Suprapubic skin (tissue), 4 donors: ENCODE results near the gene OR7G1. TPM values are rescaled to one million over a fixed set of nuclear protein-coding genes. Genes with fewer than 3 reads are reported as not detected.

ENCODE experiments used
- DNase-seq, 2 donors: peaks; one replicate each; pipeline ENCODE4 v3.0.0-alpha.2; 2019; ENCODE audit warnings: low spot score in 2 of 2
- H3K27ac ChIP-seq: fragments of 200-600 bp; sonication (generic); one replicate; pipeline ENCODE4 v1.5.1; 2019
- H3K27me3 ChIP-seq: fragments of 200-600 bp; sonication (generic); one replicate; pipeline ENCODE4 v1.5.1; 2019
- H3K36me3 ChIP-seq: fragments of 200-600 bp; sonication (generic); one replicate; pipeline ENCODE4 v1.5.1; 2019
- H3K4me1 ChIP-seq: fragments of 200-600 bp; sonication (generic); one replicate; pipeline ENCODE4 v1.5.1; 2019
- H3K4me3 ChIP-seq: fragments of 200-600 bp; sonication (generic); one replicate; pipeline ENCODE4 v1.5.1; 2019; ENCODE audit warnings: mild to moderate bottlenecking
- H3K9me3 ChIP-seq: fragments of 200-600 bp; sonication (generic); one replicate; pipeline ENCODE4 v1.5.1; 2019
- EP300 ChIP-seq: sonication (generic); formaldehyde crosslinking; IDR thresholded peaks from one replicate; pipeline ENCODE4 v1.6.1; 2017; ENCODE audit warnings: antibody characterized with exemption
- POLR2A ChIP-seq, 2 donors: fragments of 450-650 bp; IDR thresholded peaks; one replicate each; pipeline ENCODE4 v1.6.1; 2017; ENCODE audit warnings: antibody characterized with exemption in 2 of 2, mild to moderate bottlenecking in 2 of 2, moderate library complexity in 2 of 2
- POLR2AphosphoS5 ChIP-seq, 3 donors: sonication (generic); formaldehyde crosslinking; IDR thresholded peaks; one replicate each; pipeline ENCODE4 v1.6.1; 2017; ENCODE audit warnings: antibody characterized with exemption in 3 of 3
- WGBS: methylation state at CpG from one replicate; pipeline ENCODE4 v1.1.5; 2018; 5-methylcytosine and 5-hydroxymethylcytosine counted together
- total RNA-seq, 4 donors: library from RNA; depleted of rRNA; stranded (reverse); fragments of >200 nt; gene quantifications; one replicate each; pipeline ENCODE4 v1.1.0, GENCODE V29; 2016
- TF ChIP-seq, protein P1 (sequence below), 2 donors: fragments of 200-600 bp in 1 of 2; fragments of 450-650 bp in 1 of 2; sonication (generic) in 1 of 2; IDR thresholded peaks; one replicate each; pipeline ENCODE4 v1.5.1; 2016 to 2019; ENCODE audit warnings: antibody characterized with exemption in 2 of 2, mild to moderate bottlenecking in 1 of 2, moderate library complexity in 1 of 2

Gene OR7G1
- total RNA-seq, 4 donors from 2014 or later, result not detected

DNA sequence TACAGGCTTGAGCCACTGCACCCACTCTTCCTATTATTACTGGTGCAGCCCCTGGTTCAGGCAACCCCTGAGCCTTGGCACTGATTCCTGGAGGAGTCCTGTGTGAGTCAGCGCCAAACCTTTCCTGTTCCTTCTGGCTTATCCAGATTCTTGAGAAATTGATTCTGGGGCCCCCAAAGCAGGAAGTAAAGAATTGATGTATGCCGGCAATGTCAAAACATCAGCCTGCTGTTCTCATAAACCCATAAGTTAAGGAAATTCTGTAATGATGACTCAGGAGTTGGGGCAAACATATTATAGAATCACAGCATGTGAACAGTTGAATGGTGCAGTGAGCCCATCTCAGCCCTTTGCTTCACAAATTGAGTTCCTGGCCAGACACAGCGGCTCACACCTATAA is 12.6 kb upstream of the OR7G1 start:
- Histone ChIP-seq H3K4me1 (no peaks in the 10 kb centered on the region), H3K36me3 (no peaks in the 10 kb centered on the region), H3K4me3 (no peak overlapping the region), H3K27me3 (peaks cover 37% of the 10 kb centered on the region), H3K9me3 (no peaks in the 10 kb centered on the region), H3K27ac (no peak overlapping the region)
- WGBS, result 45% methylated on average over 3 of the region's 3 CpGs
- TF ChIP-seq POLR2AphosphoS5 (IDR thresholded peaks at IDR 0.05) (no peak), POLR2A (IDR thresholded peaks at IDR 0.05) (no peak), EP300 (no peak)
- TF ChIP-seq, protein P1, sequence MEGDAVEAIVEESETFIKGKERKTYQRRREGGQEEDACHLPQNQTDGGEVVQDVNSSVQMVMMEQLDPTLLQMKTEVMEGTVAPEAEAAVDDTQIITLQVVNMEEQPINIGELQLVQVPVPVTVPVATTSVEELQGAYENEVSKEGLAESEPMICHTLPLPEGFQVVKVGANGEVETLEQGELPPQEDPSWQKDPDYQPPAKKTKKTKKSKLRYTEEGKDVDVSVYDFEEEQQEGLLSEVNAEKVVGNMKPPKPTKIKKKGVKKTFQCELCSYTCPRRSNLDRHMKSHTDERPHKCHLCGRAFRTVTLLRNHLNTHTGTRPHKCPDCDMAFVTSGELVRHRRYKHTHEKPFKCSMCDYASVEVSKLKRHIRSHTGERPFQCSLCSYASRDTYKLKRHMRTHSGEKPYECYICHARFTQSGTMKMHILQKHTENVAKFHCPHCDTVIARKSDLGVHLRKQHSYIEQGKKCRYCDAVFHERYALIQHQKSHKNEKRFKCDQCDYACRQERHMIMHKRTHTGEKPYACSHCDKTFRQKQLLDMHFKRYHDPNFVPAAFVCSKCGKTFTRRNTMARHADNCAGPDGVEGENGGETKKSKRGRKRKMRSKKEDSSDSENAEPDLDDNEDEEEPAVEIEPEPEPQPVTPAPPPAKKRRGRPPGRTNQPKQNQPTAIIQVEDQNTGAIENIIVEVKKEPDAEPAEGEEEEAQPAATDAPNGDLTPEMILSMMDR (IDR thresholded peaks at IDR 0.05), result no peak
- no peak for DNase-seq

DNA sequence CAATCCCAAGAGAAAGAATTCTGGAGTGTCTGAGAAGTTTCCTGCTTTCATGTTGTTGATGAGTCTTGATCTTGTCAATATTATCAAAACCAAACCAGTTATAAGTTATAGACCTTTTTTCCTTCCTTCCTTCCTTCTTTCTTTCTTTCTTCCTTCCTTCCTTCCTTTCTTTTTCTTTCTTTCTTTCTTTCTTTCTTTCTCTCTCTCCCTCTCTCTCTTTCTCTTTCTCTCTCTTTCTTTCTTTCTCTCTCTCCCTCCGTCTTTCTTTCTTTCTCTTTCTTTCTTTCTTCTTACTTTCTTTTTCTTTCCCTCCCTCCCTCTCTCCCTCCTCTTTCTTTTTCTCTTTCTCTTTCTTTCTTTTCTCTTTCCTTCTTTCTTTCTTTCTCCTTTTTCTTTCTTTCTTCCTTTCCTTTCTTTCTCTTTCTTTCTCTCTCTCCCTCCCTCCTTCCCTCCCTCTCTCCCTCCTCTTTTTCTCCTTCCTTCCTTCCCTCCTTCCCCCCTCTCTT is 11.4 kb upstream of the OR7G1 start, which contains the start of gene OR7G3:
OR7G3 (minus strand) TSS at position 51 of the 506 bp plus-strand sequence; CDS start at position 51, 0 bp downstream.
- no CpG with 5 or more reads among the region's 1 CpG for WGBS
- TF ChIP-seq POLR2A (IDR thresholded peaks at IDR 0.05) (no peak), POLR2AphosphoS5 (IDR thresholded peaks at IDR 0.05) (no peak), EP300 (no peak)
- TF ChIP-seq, protein P1 (IDR thresholded peaks at IDR 0.05), result no peak
- no peak within 1 kb of the TSS for H3K4me3 ChIP-seq
- H3K4me1 ChIP-seq, result no peaks in the 10 kb centered on the region
- DNase-seq, result no peak
- H3K27ac ChIP-seq, result no peak within 1 kb of the TSS
- peaks cover 37% of the 10 kb centered on the region for H3K27me3 ChIP-seq
- H3K9me3 ChIP-seq, result no peaks in the 10 kb centered on the region
- H3K36me3 ChIP-seq, result no peaks in the 10 kb centered on the region

DNA sequence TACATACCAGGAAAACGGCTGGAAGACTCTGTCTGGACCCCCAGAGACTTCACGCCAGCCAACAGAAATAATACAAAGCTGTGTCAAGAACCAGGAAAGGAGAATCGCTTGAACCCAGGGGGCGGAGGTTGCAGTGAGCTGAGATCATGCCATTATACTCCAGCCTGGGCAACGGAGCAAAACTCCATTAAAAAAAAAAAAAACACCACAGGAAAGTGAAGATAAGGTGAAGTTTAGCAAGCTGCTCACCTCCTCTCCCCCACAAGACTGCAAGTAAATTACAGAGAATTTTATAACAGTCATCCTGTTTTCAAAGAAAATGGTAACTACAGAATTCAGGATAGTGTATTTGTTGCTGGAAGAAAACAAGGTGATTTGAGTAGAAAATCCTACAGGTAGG is 984 bp upstream of the OR7G1 start:
- Histone ChIP-seq H3K36me3 (no peaks in the 10 kb centered on the region), H3K27ac (no peak overlapping the region), H3K4me3 (no peak overlapping the region), H3K27me3 (peaks cover 16% of the 10 kb centered on the region), H3K9me3 (no peaks in the 10 kb centered on the region), H3K4me1 (no peaks in the 10 kb centered on the region)
- TF ChIP-seq, protein P1 (IDR thresholded peaks at IDR 0.05), result no peak
- no peak for TF ChIP-seq POLR2A (IDR thresholded peaks at IDR 0.05)
- no peak for TF ChIP-seq POLR2AphosphoS5 (IDR thresholded peaks at IDR 0.05)
- no peak for TF ChIP-seq EP300
- DNase-seq, result no peak
- 61% methylated on average over 5 of the region's 5 CpGs for WGBS

DNA sequence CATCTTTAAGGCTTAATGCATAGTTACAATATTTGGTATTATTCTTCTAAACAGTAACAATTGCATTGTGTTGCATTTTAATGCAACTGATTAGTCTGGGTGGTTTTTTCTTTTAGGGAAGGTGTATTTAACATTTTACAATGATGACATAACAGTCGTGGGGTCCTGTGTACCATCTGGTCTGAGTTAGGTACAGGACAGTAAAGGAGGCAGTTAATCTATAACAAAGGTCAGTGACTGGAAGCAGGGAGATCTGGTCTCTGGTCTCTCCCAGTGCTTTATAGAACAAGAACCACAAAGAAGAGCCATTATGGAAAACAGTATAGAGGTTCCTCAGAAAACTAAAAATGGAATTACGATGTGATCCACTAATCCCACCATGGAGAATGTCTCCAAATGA is 5.6 kb downstream of the OR7G1 start:
- no peaks in the 10 kb centered on the region for H3K36me3 ChIP-seq
- no peak overlapping the region for H3K27ac ChIP-seq
- H3K4me3 ChIP-seq, result no peak overlapping the region
- no peaks in the 10 kb centered on the region for H3K4me1 ChIP-seq
- peaks cover 12% of the 10 kb centered on the region for H3K27me3 ChIP-seq
- WGBS, result 34% methylated on average over 2 of the region's 2 CpGs
- DNase-seq, result no peak
- no peaks in the 10 kb centered on the region for H3K9me3 ChIP-seq
- TF ChIP-seq POLR2AphosphoS5 (IDR thresholded peaks at IDR 0.05) (no peak), POLR2A (IDR thresholded peaks at IDR 0.05) (no peak), EP300 (no peak)
- TF ChIP-seq, protein P1 (IDR thresholded peaks at IDR 0.05), result no peak

DNA sequence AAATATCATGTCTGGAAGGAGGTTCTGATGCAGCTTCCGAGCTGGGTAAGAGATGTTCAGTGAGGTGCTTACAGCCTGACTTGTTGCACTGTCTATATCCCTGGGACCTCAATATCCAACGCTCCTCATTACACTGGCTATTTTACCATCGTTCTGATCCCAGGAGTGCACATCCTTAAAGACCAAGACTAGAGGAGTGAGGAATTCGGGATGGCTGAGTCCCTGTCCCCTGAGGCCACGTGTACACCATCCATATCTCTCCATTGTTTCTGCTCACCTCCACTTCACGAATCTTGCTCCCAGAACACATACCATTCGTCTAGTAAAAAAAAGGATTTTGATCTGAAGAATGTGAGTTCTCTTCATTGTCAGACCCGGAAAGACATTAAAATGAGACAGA is 8.2 kb downstream of the OR7G1 start, which contains the start of gene OR7G2:
OR7G2 (minus strand) TSS at position 101 of the 400 bp plus-strand sequence. CDS start 4,232 bp downstream, outside the sequence.
- Histone ChIP-seq H3K27ac (no peak within 1 kb of the TSS), H3K4me1 (no peaks in the 10 kb centered on the region), H3K27me3 (peaks cover 12% of the 10 kb centered on the region), H3K4me3 (no peak within 1 kb of the TSS), H3K36me3 (no peaks in the 10 kb centered on the region), H3K9me3 (no peaks in the 10 kb centered on the region)
- 20% methylated on average over 8 of the region's 8 CpGs for WGBS
- TF ChIP-seq POLR2A (IDR thresholded peaks at IDR 0.05), result no peak
- no peak for TF ChIP-seq EP300
- no peak for TF ChIP-seq POLR2AphosphoS5 (IDR thresholded peaks at IDR 0.05)
- TF ChIP-seq, protein P1 (IDR thresholded peaks at IDR 0.05), result no peak
- no peak for DNase-seq
